Trophoblast cell (in vitro differentiated cells and primary cell): ENCODE data around the gene TLL2.

Source experiments
- DNase-seq, 2 donors: peaks; one replicate each; pipeline ENCODE4 v3.0.0-alpha.2; 2016
- H2AFZ ChIP-seq: 2 replicates; pipeline ENCODE4 v1.6.1; 2013; ENCODE audit warnings: low read length, moderate library complexity, mild to moderate bottlenecking; ENCODE audit not compliant: insufficient read depth, poor library complexity
- H2AK5ac ChIP-seq: 2 replicates; pipeline ENCODE4 v1.6.1; 2013; ENCODE audit warnings: mild to moderate bottlenecking, low read length
- H2BK120ac ChIP-seq: 2 replicates; pipeline ENCODE4 v1.6.1; 2013; ENCODE audit warnings: low read length, mild to moderate bottlenecking, moderate library complexity; ENCODE audit not compliant: insufficient read depth, poor library complexity
- H2BK12ac ChIP-seq: 2 replicates; pipeline ENCODE4 v1.6.1; 2013; ENCODE audit warnings: mild to moderate bottlenecking, low read length, moderate library complexity
- H2BK5ac ChIP-seq: 2 replicates; pipeline ENCODE4 v1.6.1; 2013; ENCODE audit warnings: low read length, low read depth, moderate library complexity, mild to moderate bottlenecking; ENCODE audit not compliant: poor library complexity
- H3K14ac ChIP-seq: 2 replicates; pipeline ENCODE4 v1.6.1; 2013; ENCODE audit warnings: mild to moderate bottlenecking, low read length
- H3K18ac ChIP-seq: 2 replicates; pipeline ENCODE4 v1.6.1; 2013; ENCODE audit warnings: mild to moderate bottlenecking, low read length
- H3K23ac ChIP-seq: 2 replicates; pipeline ENCODE4 v1.6.1; 2013; ENCODE audit warnings: low read length
- H3K27ac ChIP-seq: 2 replicates; pipeline ENCODE4 v1.5.1; 2013; ENCODE audit warnings: low read depth, mild to moderate bottlenecking, inconsistent platforms, low read length, moderate library complexity
- H3K27me3 ChIP-seq: 2 replicates; pipeline ENCODE4 v1.6.1; 2013; ENCODE audit warnings: inconsistent platforms, mild to moderate bottlenecking, low read length, moderate library complexity; ENCODE audit not compliant: insufficient read depth
- H3K36me3 ChIP-seq, 2 experiments: 1 replicate in 1 of 2; 2 replicates in 1 of 2; pipeline ENCODE4 v1.6.1; 2013; ENCODE audit warnings: low read length in 2 of 2, mild to moderate bottlenecking in 2 of 2, moderate library complexity in 1 of 2; ENCODE audit not compliant: insufficient read depth in 2 of 2, control insufficient read depth in 1 of 2
- H3K4ac ChIP-seq: 2 replicates; pipeline ENCODE4 v1.6.1; 2013; ENCODE audit warnings: low read depth, mild to moderate bottlenecking, low read length, moderate library complexity
- H3K4me1 ChIP-seq, 2 experiments: 1 replicate in 1 of 2; 2 replicates in 1 of 2; pipeline ENCODE4 v1.6.1; 2013; ENCODE audit warnings: low read length in 2 of 2, mild to moderate bottlenecking in 2 of 2, moderate library complexity in 1 of 2; ENCODE audit not compliant: insufficient read depth in 2 of 2, control insufficient read depth in 1 of 2
- H3K4me2 ChIP-seq: 2 replicates; pipeline ENCODE4 v1.6.1; 2013; ENCODE audit warnings: inconsistent platforms, mild to moderate bottlenecking, low read length, moderate library complexity
- H3K4me3 ChIP-seq: 2 replicates; pipeline ENCODE4 v1.5.1; 2013; ENCODE audit warnings: mild to moderate bottlenecking, low read depth, low read length, inconsistent platforms
- H3K79me1 ChIP-seq: one replicate; pipeline ENCODE4 v1.6.1; 2013; ENCODE audit warnings: low read length
- H3K79me2 ChIP-seq: 2 replicates; pipeline ENCODE4 v1.6.1; 2013; ENCODE audit warnings: low read length, mild to moderate bottlenecking; ENCODE audit not compliant: control insufficient read depth, insufficient read depth, poor library complexity
- H3K9ac ChIP-seq: 2 replicates; pipeline ENCODE4 v1.6.1; 2013; ENCODE audit warnings: mild to moderate bottlenecking, low read length
- H3K9me3 ChIP-seq: 2 replicates; pipeline ENCODE4 v1.6.1; 2013; ENCODE audit warnings: low read depth, mild to moderate bottlenecking, control low read depth, inconsistent platforms, low read length; ENCODE audit not compliant: insufficient read depth
- H4K12ac ChIP-seq: 2 replicates; pipeline ENCODE4 v1.6.1; 2013; ENCODE audit warnings: low read depth, mild to moderate bottlenecking, low read length, moderate library complexity
- H4K8ac ChIP-seq: 2 replicates; pipeline ENCODE4 v1.6.1; 2013; ENCODE audit warnings: low read depth, mild to moderate bottlenecking, low read length, moderate library complexity
- H4K91ac ChIP-seq: one replicate; pipeline ENCODE4 v1.6.1; 2013; ENCODE audit warnings: low read depth, mild to moderate bottlenecking, low read length, moderate library complexity
- WGBS: extraction: QIAGEN DNeasy Blood & Tissue Kit; methylation state at CpG from one replicate; pipeline ENCODE4 v1.1.7; 2013; ENCODE audit warnings: missing lambda C conversion rate; ENCODE audit not compliant: insufficient read length, insufficient coverage; ENCODE audit errors: extremely low coverage; 5-methylcytosine and 5-hydroxymethylcytosine counted together

The TLL2 gene

GRCh38 chr10:96360331-96360730, 153.4 kb downstream of the TLL2 start:
- Histone ChIP-seq H2AFZ (no peak overlapping the region), H3K4ac (no peak overlapping the region), H3K27me3 (no peaks in the 10 kb centered on the region), H3K4me1 (no peaks in the 10 kb centered on the region), H2BK12ac (no peak overlapping the region), H3K9ac (no peak overlapping the region), H3K9me3 (peaks cover 2% of the 10 kb centered on the region), H4K91ac (no peak overlapping the region), H3K36me3 (no peaks in the 10 kb centered on the region), H3K18ac (no peak overlapping the region), H3K79me1 (no peaks in the 10 kb centered on the region), H3K4me2 (no peak overlapping the region), H3K27ac (no peak overlapping the region), H3K14ac (no peak overlapping the region), H3K23ac (no peak overlapping the region), H2AK5ac (no peak overlapping the region), H2BK5ac (no peak overlapping the region), H4K12ac (no peak overlapping the region), H3K4me3 (no peak overlapping the region), H4K8ac (no peak overlapping the region), H3K79me2 (no peaks in the 10 kb centered on the region), H2BK120ac (no peak overlapping the region)
- no CpG with 5 or more reads among the region's 6 CpGs for WGBS
- no peak for DNase-seq

- Histone ChIP-seq H2BK12ac (no peak overlapping the region), H2BK5ac (no peak overlapping the region), H3K18ac (no peak overlapping the region), H3K4me3 (no peak overlapping the region), H3K79me2 (no peaks in the 10 kb centered on the region), H3K4ac (no peak overlapping the region), H4K12ac (no peak overlapping the region), H3K9me3 (peaks cover 2% of the 10 kb centered on the region), H4K91ac (no peak overlapping the region), H3K36me3 (no peaks in the 10 kb centered on the region), H3K79me1 (no peaks in the 10 kb centered on the region), H3K27me3 (no peaks in the 10 kb centered on the region), H3K14ac (no peak overlapping the region), H2AK5ac (no peak overlapping the region), H3K9ac (no peak overlapping the region), H3K4me2 (no peak overlapping the region), H3K23ac (no peak overlapping the region), H2BK120ac (no peak overlapping the region), H4K8ac (no peak overlapping the region), H3K4me1 (no peaks in the 10 kb centered on the region), H3K27ac (no peak overlapping the region), H2AFZ (no peak overlapping the region)
- no peak for DNase-seq
- WGBS: no CpG with 5 or more reads among the region's 6 CpGs
These were observed 154.1 kb downstream of the TLL2 start for GRCh38 chr10:96359616-96360015.

- no peak within 1 kb of the TSS for H3K18ac ChIP-seq
- H3K23ac ChIP-seq: no peak within 1 kb of the TSS
- no peaks in the 10 kb centered on the region for H3K79me2 ChIP-seq
- no peaks in the 10 kb centered on the region for H3K79me1 ChIP-seq
- H4K12ac ChIP-seq: no peak within 1 kb of the TSS
- H2AK5ac ChIP-seq: no peak within 1 kb of the TSS
- H2BK120ac ChIP-seq: no peak within 1 kb of the TSS
- no CpG with 5 or more reads among the region's 7 CpGs for WGBS
- H3K27me3 ChIP-seq: no peaks in the 10 kb centered on the region
- no peak within 1 kb of the TSS for H2AFZ ChIP-seq
- no peak within 1 kb of the TSS for H2BK5ac ChIP-seq
- H3K4ac ChIP-seq: no peak within 1 kb of the TSS
- no peak within 1 kb of the TSS for H4K91ac ChIP-seq
- no peaks in the 10 kb centered on the region for H3K36me3 ChIP-seq
- no peak within 1 kb of the TSS for H3K4me3 ChIP-seq
- H3K4me2 ChIP-seq: no peak within 1 kb of the TSS
- no peak within 1 kb of the TSS for H3K27ac ChIP-seq
- H3K14ac ChIP-seq: no peak within 1 kb of the TSS
- H4K8ac ChIP-seq: no peak within 1 kb of the TSS
- no peak within 1 kb of the TSS for H2BK12ac ChIP-seq
- no peaks in the 10 kb centered on the region for H3K4me1 ChIP-seq
- DNase-seq: no peak
- H3K9me3 ChIP-seq: peaks cover 2% of the 10 kb centered on the region
- H3K9ac ChIP-seq: no peak within 1 kb of the TSS
These were observed 154.7 kb downstream of the TLL2 start, which contains the start of gene OPALIN for GRCh38 chr10:96358851-96359540. Gene OPALIN (minus strand): TSS chr10:96359002. CDS start chr10:96358896, 106 bp downstream.

GRCh38 chr10:96357038-96357620, 156.6 kb downstream of the TLL2 start:
- Histone ChIP-seq H4K8ac (no peak overlapping the region), H4K12ac (no peak overlapping the region), H3K36me3 (no peaks in the 10 kb centered on the region), H3K27ac (no peak overlapping the region), H3K4ac (no peak overlapping the region), H2AFZ (no peak overlapping the region), H3K9me3 (peaks cover 2% of the 10 kb centered on the region), H3K4me2 (no peak overlapping the region), H4K91ac (no peak overlapping the region), H2AK5ac (no peak overlapping the region), H2BK5ac (no peak overlapping the region), H2BK120ac (no peak overlapping the region), H3K4me3 (peak overlapping the region; percentile 18), H3K4me1 (no peaks in the 10 kb centered on the region), H3K18ac (no peak overlapping the region), H3K23ac (no peak overlapping the region), H3K27me3 (no peaks in the 10 kb centered on the region), H2BK12ac (no peak overlapping the region), H3K9ac (no peak overlapping the region), H3K14ac (no peak overlapping the region), H3K79me2 (no peaks in the 10 kb centered on the region), H3K79me1 (no peaks in the 10 kb centered on the region)
- WGBS: no CpG with 5 or more reads among the region's 8 CpGs
- DNase-seq: no peak
